Panc1 (cell line): Measurements from ENCODE around the gene CHRNG. TPM values are rescaled to one million over a fixed set of nuclear protein-coding genes. Genes with fewer than 3 reads are reported as not detected.

ENCODE experiments used
- ATAC-seq: fragments of 200-7000 bp; cut with Tn5 transposase; 2 replicates; pipeline ENCODE4 v1.9.1; 2020; ENCODE audit warnings: mild to moderate bottlenecking, moderate library complexity
- BruUV-seq: library from RNA; stranded (reverse); fragments of 400-500 nt; replicated peaks from 2 replicates; lab custom pipeline; 2021; lab: Mats Ljungman, UMichigan
- CTCF ChIA-PET: fragments of 300-600 bp; sonication (Branson Sonifier 250); formaldehyde crosslinking; loops from one replicate; lab custom pipeline; 2022; ENCODE audit warnings: antibody characterized with exemption; lab: Charles Lee
- POLR2A ChIA-PET: fragments of 300-600 bp; sonication (Branson Sonifier 250); formaldehyde crosslinking; loops from one replicate; lab custom pipeline; 2022; ENCODE audit warnings: antibody characterized with exemption; lab: Charles Lee
- DNase-seq: peaks from one replicate; pipeline ENCODE4 v3.0.0-alpha.2; 2010; ENCODE audit warnings: low read depth, low spot score
- H3K27ac ChIP-seq: 2 replicates; pipeline ENCODE4 v1.5.1; 2011; ENCODE audit warnings: mild to moderate bottlenecking, low read length, inconsistent platforms
- H3K27me3 ChIP-seq: fragments of 200-500 bp; sonication (Bioruptor generic); 2 replicates; pipeline ENCODE4 v1.6.0; 2014; ENCODE audit warnings: low read length, inconsistent platforms; ENCODE audit not compliant: control insufficient read depth, insufficient read depth
- H3K36me3 ChIP-seq: fragments of 200-500 bp; sonication (Bioruptor generic); 2 replicates; pipeline ENCODE4 v1.5.1; 2014; ENCODE audit warnings: inconsistent platforms, mild to moderate bottlenecking, low read length, moderate library complexity; ENCODE audit not compliant: control insufficient read depth, insufficient read depth
- H3K4me1 ChIP-seq: 2 replicates; pipeline ENCODE4 v1.5.1; 2011; ENCODE audit warnings: inconsistent platforms, mild to moderate bottlenecking, low read length, moderate library complexity; ENCODE audit not compliant: control insufficient read depth, insufficient read depth
- H3K4me3 ChIP-seq, 2 experiments: 2 replicates each; pipeline ENCODE4 v1.5.1; 2011 to 2012; ENCODE audit warnings: low read depth in 2 of 2, low read length in 2 of 2, mild to moderate bottlenecking in 2 of 2, inconsistent platforms in 1 of 2, moderate library complexity in 1 of 2
- H3K9me3 ChIP-seq: fragments of 200-500 bp; sonication (Bioruptor generic); 2 replicates; pipeline ENCODE4 v1.5.1; 2014; ENCODE audit warnings: low read depth, mild to moderate bottlenecking, inconsistent platforms, low read length, moderate library complexity; ENCODE audit not compliant: control insufficient read depth, insufficient read depth
- CTCF ChIP-seq: fragments of 450-650 bp; IDR thresholded peaks from 2 replicates; pipeline ENCODE4 v1.5.1; 2017; ENCODE audit warnings: mild to moderate bottlenecking
- POLR2AphosphoS5 ChIP-seq: IDR thresholded peaks from 2 replicates; pipeline ENCODE4 v1.6.1; 2012; ENCODE audit warnings: mild to moderate bottlenecking, low read depth, low read length, moderate library complexity
- REST ChIP-seq, 2 experiments: IDR thresholded peaks; 2 replicates each; pipeline ENCODE4 v1.6.1; 2011 to 2012; ENCODE audit warnings: low read depth in 2 of 2, control low read depth in 1 of 2, low read length in 1 of 2, mild to moderate bottlenecking in 1 of 2, moderate library complexity in 1 of 2; ENCODE audit not compliant: insufficient read depth in 1 of 2
- SIN3A ChIP-seq: IDR thresholded peaks from 2 replicates; pipeline ENCODE4 v1.6.1; 2012; ENCODE audit warnings: low read depth, mild to moderate bottlenecking, low read length, moderate library complexity, borderline replicate concordance; ENCODE audit not compliant: insufficient read depth
- TCF7L2 ChIP-seq: IDR thresholded peaks from 2 replicates; pipeline ENCODE4 v1.6.1; 2011; ENCODE audit warnings: mild to moderate bottlenecking, low read depth, low read length, inconsistent platforms
- in situ Hi-C: cut with HindIII; loops from 2 replicates; pipeline ENCODE4 v1.10.0; 2016; ENCODE audit warnings: low sequenced_read_pairs, low pct_unique_long_range_greater_than_20kb
- intact Hi-C: fragments of 100-400 bp; cut with micrococcal nuclease; formaldehyde crosslinking; loops from one replicate; pipeline ENCODE4 v1.10.0; 2022; ENCODE audit not compliant: unreplicated experiment
- total RNA-seq: library from RNA; stranded (reverse); gene quantifications from one replicate; pipeline ENCODE4 v1.2.1, GENCODE V29; 2021; ENCODE audit not compliant: unreplicated experiment

The CHRNG gene
- total RNA-seq, 1 experiment from 2014 or later, result not detected

GRCh38 chr2:232520489-232520888 is 19.0 kb upstream of the CHRNG start:
- Histone ChIP-seq H3K4me3 (no peak overlapping the region), H3K4me1 (peaks cover 6% of the 10 kb centered on the region; the same call in 1 of the 2 replicates), H3K27me3 (no peaks in the 10 kb centered on the region), H3K9me3 (no peaks in the 10 kb centered on the region), H3K27ac (no peak overlapping the region), H3K36me3 (no peaks in the 10 kb centered on the region)
- BruUV-seq, result no TSS peak
- ChIA-PET CTCF (interaction anchor here (0.5 to 0.9 kb wide), 3 partner anchors 25 to 472 kb away, joined by 3 to 5 read pairs (median 3); no protein-coding TSS in a partner anchor), POLR2A (no interaction called here)
- DNase-seq (no peak), ATAC-seq (no peak)
- TF ChIP-seq SIN3A, result no peak
- no peak for TF ChIP-seq TCF7L2
- TF ChIP-seq POLR2AphosphoS5, result no peak
- no peak for TF ChIP-seq REST (IDR thresholded peaks at IDR 0.05; ENCODE audit: insufficient read depth in 1 of 2, low read depth in 2 of 2, low read length in 1 of 2)
- TF ChIP-seq CTCF, result no peak
- intact Hi-C loops (loop anchor here (10.0 kb wide), 2 partner anchors 176 to 616 kb away; no protein-coding TSS in a partner anchor), in situ Hi-C loops (no loop called here)

- TF ChIP-seq TCF7L2 (no peak), CTCF (no peak), SIN3A (no peak), POLR2AphosphoS5 (no peak), REST (IDR thresholded peaks at IDR 0.05; ENCODE audit: insufficient read depth in 1 of 2, low read depth in 2 of 2, low read length in 1 of 2) (no peak)
- no TSS peak for BruUV-seq
- ChIA-PET POLR2A (no interaction called here), CTCF (interaction anchor here (0.5 to 0.9 kb wide), 2 partner anchors 74 to 473 kb away, joined by 3 read pairs; no protein-coding TSS in a partner anchor)
- peaks cover 6% of the 10 kb centered on the region; the same call in 1 of the 2 replicates for H3K4me1 ChIP-seq
- intact Hi-C loops, result loop anchor here (10.0 kb wide), 2 partner anchors 176 to 616 kb away; no protein-coding TSS in a partner anchor
- in situ Hi-C loops, result no loop called here
- DNase-seq (no peak), ATAC-seq (no peak)
- H3K27me3 ChIP-seq, result no peaks in the 10 kb centered on the region
- no peaks in the 10 kb centered on the region for H3K36me3 ChIP-seq
- no peak overlapping the region for H3K4me3 ChIP-seq
- H3K27ac ChIP-seq, result no peak overlapping the region
- H3K9me3 ChIP-seq, result no peaks in the 10 kb centered on the region
Observed at GRCh38 chr2:232521098-232521497, 18.4 kb upstream of the CHRNG start.
